ENCODE results near the gene ZNF165.
"Not testable (repeated sequence)": the region's sequence is repeated elsewhere in the genome, so short reads cannot be mapped to it uniquely, and the experiment has no call there.

ZNF165 gene

GRCh38 chr6:28122283-28122682 is 41.9 kb downstream of the ZNF165 start:
- not testable (repeated sequence) for DNase-seq

- peak; percentile 74 to 79 for DNase-seq
Measured at GRCh38 chr6:28124350-28124970, 44.1 kb downstream of the ZNF165 start, which contains the start of gene ZSCAN16. ZSCAN16 (plus strand) TSS chr6:28124609; CDS start chr6:28125444, 835 bp downstream.

- DNase-seq: no peak
Measured at GRCh38 chr6:28124971-28125353, 44.6 kb downstream of the ZNF165 start.

- DNase-seq: no peak
Measured at GRCh38 chr6:28125401-28125800, 45.0 kb downstream of the ZNF165 start.

- no peak for DNase-seq
Measured at GRCh38 chr6:28134015-28134414, 53.6 kb downstream of the ZNF165 start.

- no peak for DNase-seq
Measured at GRCh38 chr6:28134716-28135115, 54.3 kb downstream of the ZNF165 start.

GRCh38 chr6:28135393-28135792 is 55.0 kb downstream of the ZNF165 start:
- DNase-seq: no peak

GRCh38 chr6:28136585-28137504 is 56.5 kb downstream of the ZNF165 start:
- peak; percentile 56 to 86 for DNase-seq

- no peak for DNase-seq
Measured at GRCh38 chr6:28137505-28137981, 57.2 kb downstream of the ZNF165 start.
